Neural progenitor cell (in vitro differentiated cells): ENCODE measurements around the gene TRPC4. TPM values are rescaled to one million over a fixed set of nuclear protein-coding genes. Genes with fewer than 3 reads are reported as not detected.
"Not testable (repeated sequence)": the region's sequence is repeated elsewhere in the genome, so short reads cannot be mapped to it uniquely, and the experiment has no call there.

ENCODE experiments used
- DNase-seq: peaks from one replicate; pipeline ENCODE4 v3.0.0-alpha.2; 2016; ENCODE audit warnings: low spot score
- H2AFZ ChIP-seq: fragments of 200-600 bp; sonication (generic); replicated peaks from 2 replicates; pipeline ENCODE4 v1.6.1; 2016; ENCODE audit warnings: antibody characterized with exemption
- H3F3A ChIP-seq: fragments of 200-600 bp; sonication (generic); 2 replicates; pipeline ENCODE4 v1.6.1; 2016; ENCODE audit warnings: antibody characterized with exemption, low read depth
- H3K27ac ChIP-seq: fragments of 200-600 bp; sonication (generic); 2 replicates; pipeline ENCODE4 v1.5.1; 2016; ENCODE audit warnings: mild to moderate bottlenecking
- H3K27me3 ChIP-seq: fragments of 200-600 bp; sonication (generic); 2 replicates; pipeline ENCODE4 v1.6.1; 2016; ENCODE audit warnings: mild to moderate bottlenecking, moderate library complexity
- H3K36me3 ChIP-seq: fragments of 200-600 bp; sonication (generic); 2 replicates; pipeline ENCODE4 v1.5.1; 2016
- H3K4me1 ChIP-seq: fragments of 200-600 bp; sonication (generic); 2 replicates; pipeline ENCODE4 v1.6.1; 2016; ENCODE audit warnings: mixed run types
- H3K4me2 ChIP-seq: fragments of 200-600 bp; sonication (generic); 2 replicates; pipeline ENCODE4 v1.6.1; 2016
- H3K4me3 ChIP-seq: fragments of 200-600 bp; sonication (generic); 2 replicates; pipeline ENCODE4 v1.5.1; 2016
- H3K79me2 ChIP-seq: fragments of 200-600 bp; sonication (generic); 2 replicates; pipeline ENCODE4 v1.6.1; 2016; ENCODE audit warnings: low read depth
- H3K9ac ChIP-seq: fragments of 200-600 bp; sonication (generic); 2 replicates; pipeline ENCODE4 v1.6.1; 2016
- H3K9me3 ChIP-seq: fragments of 200-600 bp; sonication (generic); 2 replicates; pipeline ENCODE4 v1.5.1; 2016; ENCODE audit warnings: low read depth
- H4K20me1 ChIP-seq: fragments of 200-600 bp; sonication (generic); 2 replicates; pipeline ENCODE4 v1.6.1; 2016; ENCODE audit warnings: low read depth
- H3K27ac Mint-ChIP-seq: 3 replicates; pipeline ENCODE4 v1.8.0; 2021; ENCODE audit warnings: mixed read lengths
- H3K27me3 Mint-ChIP-seq: 2 replicates; pipeline ENCODE4 v1.8.0; 2022; ENCODE audit warnings: low read depth, mild to moderate bottlenecking, inconsistent platforms, moderate library complexity, mixed read lengths; ENCODE audit not compliant: insufficient read depth
- H3K36me3 Mint-ChIP-seq: 3 replicates; pipeline ENCODE4 v1.8.0; 2021; ENCODE audit warnings: mixed read lengths
- H3K4me1 Mint-ChIP-seq: 3 replicates; pipeline ENCODE4 v1.8.0; 2021; ENCODE audit warnings: mixed read lengths
- H3K4me3 Mint-ChIP-seq: 3 replicates; pipeline ENCODE4 v1.8.0; 2021; ENCODE audit warnings: mild to moderate bottlenecking, moderate library complexity, mixed read lengths
- H3K9me3 Mint-ChIP-seq: 3 replicates; pipeline ENCODE4 v1.8.0; 2020; ENCODE audit warnings: mixed read lengths
- CTCF ChIP-seq: fragments of 200-600 bp; sonication (generic); IDR thresholded peaks from 2 replicates; pipeline ENCODE4 v1.5.1; 2017; ENCODE audit warnings: antibody characterized with exemption, mild to moderate bottlenecking
- EZH2 ChIP-seq: fragments of 200-600 bp; sonication (generic); IDR thresholded peaks from 2 replicates; pipeline ENCODE4 v1.6.1; 2017; ENCODE audit warnings: antibody characterized with exemption, mild to moderate bottlenecking, moderate library complexity
- EZH2phosphoT487 ChIP-seq: fragments of 200-600 bp; sonication (generic); IDR thresholded peaks from 2 replicates; pipeline ENCODE4 v1.6.1; 2017; ENCODE audit warnings: antibody characterized with exemption
- small RNA-seq: library from RNA; depleted of rRNA; stranded (forward); fragments of <200 nt; gene quantifications from one replicate; pipeline ENCODE3, GENCODE V24; 2015
- total RNA-seq: library from RNA; depleted of rRNA; stranded (reverse); fragments of >200 nt; gene quantifications from 2 replicates; pipeline ENCODE4 v1.2.3, GENCODE V29; 2015; ENCODE audit warnings: low replicate concordance

The TRPC4 gene
- total RNA-seq, 1 donor from 2014 or later: 21.1 TPM

GRCh38 chr13:37594550-37594949, 275.0 kb downstream of the TRPC4 start:
- TF ChIP-seq EZH2: no peak
- no peak for TF ChIP-seq CTCF
- no peak for TF ChIP-seq EZH2phosphoT487
- Histone ChIP-seq H3K4me2 (no peak overlapping the region), H3K36me3 (no peaks in the 10 kb centered on the region), H3K9ac (no peak overlapping the region), H4K20me1 (no peaks in the 10 kb centered on the region), H3K27me3 (no peaks in the 10 kb centered on the region), H3F3A (no peaks in the 10 kb centered on the region), H2AFZ (no peak overlapping the region), H3K4me1 (no peaks in the 10 kb centered on the region), H3K4me3 (no peak overlapping the region), H3K79me2 (no peaks in the 10 kb centered on the region), H3K27ac (no peak overlapping the region), H3K9me3 (no peaks in the 10 kb centered on the region)
- Mint-ChIP-seq H3K9me3 (no peaks in the 10 kb centered on the region), H3K36me3 (no peaks in the 10 kb centered on the region), H3K4me3 (no peak overlapping the region), H3K27me3 (no peaks in the 10 kb centered on the region), H3K27ac (no peak overlapping the region), H3K4me1 (peaks cover 21% of the 10 kb centered on the region)
- no peak for DNase-seq

GRCh38 chr13:37589381-37589780, 280.2 kb downstream of the TRPC4 start:
- not testable (repeated sequence) for H3K27ac Mint-ChIP-seq, H3K9me3 ChIP-seq, H3K27ac ChIP-seq, H3K36me3 ChIP-seq, H3K4me1 ChIP-seq, H3K79me2 ChIP-seq, DNase-seq, H3K27me3 ChIP-seq, H3K4me3 Mint-ChIP-seq, H3K4me2 ChIP-seq, H2AFZ ChIP-seq, H3K4me1 Mint-ChIP-seq, H3K36me3 Mint-ChIP-seq, H3K9ac ChIP-seq, H3F3A ChIP-seq, H3K4me3 ChIP-seq, H3K9me3 Mint-ChIP-seq, H4K20me1 ChIP-seq, H3K27me3 Mint-ChIP-seq

- Histone ChIP-seq H3K27ac (no peak overlapping the region), H3K9ac (no peak overlapping the region), H3K27me3 (no peaks in the 10 kb centered on the region), H3K4me1 (no peaks in the 10 kb centered on the region), H2AFZ (no peak overlapping the region), H3K36me3 (no peaks in the 10 kb centered on the region), H3F3A (no peaks in the 10 kb centered on the region), H3K79me2 (no peaks in the 10 kb centered on the region), H3K4me3 (no peak overlapping the region), H3K9me3 (no peaks in the 10 kb centered on the region), H4K20me1 (no peaks in the 10 kb centered on the region), H3K4me2 (no peak overlapping the region)
- no peaks in the 10 kb centered on the region for H3K4me1 Mint-ChIP-seq
- no peak for DNase-seq
- no peak overlapping the region for H3K4me3 Mint-ChIP-seq
- TF ChIP-seq EZH2 (no peak), EZH2phosphoT487 (no peak), CTCF (no peak)
- no peak overlapping the region for H3K27ac Mint-ChIP-seq
- no peaks in the 10 kb centered on the region for H3K36me3 Mint-ChIP-seq
- no peaks in the 10 kb centered on the region for H3K9me3 Mint-ChIP-seq
- no peaks in the 10 kb centered on the region for H3K27me3 Mint-ChIP-seq
Observed at GRCh38 chr13:37587236-37587635, 282.3 kb downstream of the TRPC4 start.

Small RNA genes within 50 kb of the gene (small RNA-seq; reads per million reads assigned to genes)
- gene RNA5SP26: not detected
